GM12864 (cell line): ENCODE data around the gene SLC9A3.

Experiments
- DNase-seq: peaks from one replicate; pipeline ENCODE4 v3.0.0-alpha.2; 2011; ENCODE audit warnings: low read depth
- H3K4me3 ChIP-seq: 2 replicates; pipeline ENCODE4 v1.5.1; 2011; ENCODE audit warnings: mild to moderate bottlenecking, low read depth, low read length, control low read depth
- TF ChIP-seq, protein P1 (sequence below): IDR thresholded peaks from 2 replicates; pipeline ENCODE4 v1.5.1; 2011; ENCODE audit warnings: low read depth, mild to moderate bottlenecking, moderate library complexity, low read length, control low read depth, inconsistent platforms; ENCODE audit errors: missing control alignments

Gene SLC9A3

DNA sequence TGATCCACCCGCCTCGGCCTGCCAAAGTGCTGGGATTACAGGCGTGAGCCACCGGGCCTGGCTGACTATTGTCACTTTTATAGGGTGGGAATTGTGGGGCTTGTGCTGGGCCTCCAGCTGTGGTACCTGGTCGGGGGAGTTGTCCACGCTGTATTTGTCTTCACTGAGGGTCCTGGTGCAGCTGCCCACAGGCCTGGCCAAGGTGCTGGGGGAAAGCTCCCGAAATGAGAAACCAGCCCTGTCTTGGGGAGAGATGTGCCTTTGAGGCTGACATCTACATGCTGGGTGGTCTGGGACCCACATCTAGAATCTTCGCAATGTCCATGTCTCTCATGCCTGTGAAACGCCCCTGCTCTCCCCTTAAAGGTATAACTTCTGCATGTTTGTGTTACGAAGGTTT is 78.7 kb downstream of the SLC9A3 start:
- TF ChIP-seq, protein P1, sequence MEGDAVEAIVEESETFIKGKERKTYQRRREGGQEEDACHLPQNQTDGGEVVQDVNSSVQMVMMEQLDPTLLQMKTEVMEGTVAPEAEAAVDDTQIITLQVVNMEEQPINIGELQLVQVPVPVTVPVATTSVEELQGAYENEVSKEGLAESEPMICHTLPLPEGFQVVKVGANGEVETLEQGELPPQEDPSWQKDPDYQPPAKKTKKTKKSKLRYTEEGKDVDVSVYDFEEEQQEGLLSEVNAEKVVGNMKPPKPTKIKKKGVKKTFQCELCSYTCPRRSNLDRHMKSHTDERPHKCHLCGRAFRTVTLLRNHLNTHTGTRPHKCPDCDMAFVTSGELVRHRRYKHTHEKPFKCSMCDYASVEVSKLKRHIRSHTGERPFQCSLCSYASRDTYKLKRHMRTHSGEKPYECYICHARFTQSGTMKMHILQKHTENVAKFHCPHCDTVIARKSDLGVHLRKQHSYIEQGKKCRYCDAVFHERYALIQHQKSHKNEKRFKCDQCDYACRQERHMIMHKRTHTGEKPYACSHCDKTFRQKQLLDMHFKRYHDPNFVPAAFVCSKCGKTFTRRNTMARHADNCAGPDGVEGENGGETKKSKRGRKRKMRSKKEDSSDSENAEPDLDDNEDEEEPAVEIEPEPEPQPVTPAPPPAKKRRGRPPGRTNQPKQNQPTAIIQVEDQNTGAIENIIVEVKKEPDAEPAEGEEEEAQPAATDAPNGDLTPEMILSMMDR: no peak
- H3K4me3 ChIP-seq: no peak overlapping the region
- DNase-seq: no peak

DNA sequence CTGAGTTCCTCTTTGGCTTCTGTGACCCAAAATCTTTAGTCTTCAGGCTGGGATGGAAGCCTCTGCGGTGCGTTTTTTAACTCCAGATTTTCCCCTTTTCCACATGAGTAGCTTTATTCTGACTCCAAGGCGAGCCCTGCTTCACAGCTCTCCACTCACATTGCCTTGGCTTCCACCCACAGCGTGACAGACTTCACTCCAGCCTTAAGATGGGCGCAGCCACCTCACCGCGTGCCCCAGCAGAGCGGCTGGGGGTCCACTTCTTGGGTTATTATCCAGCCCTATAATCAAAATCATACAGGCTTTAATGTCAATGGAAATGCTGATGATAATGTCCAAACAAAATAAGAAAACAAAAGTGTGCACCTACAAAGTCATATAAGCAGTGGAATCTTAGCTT is 80.0 kb downstream of the SLC9A3 start:
- H3K4me3 ChIP-seq: peak overlapping the region; percentile 100
- no peak for DNase-seq
- TF ChIP-seq, protein P1: no peak

DNA sequence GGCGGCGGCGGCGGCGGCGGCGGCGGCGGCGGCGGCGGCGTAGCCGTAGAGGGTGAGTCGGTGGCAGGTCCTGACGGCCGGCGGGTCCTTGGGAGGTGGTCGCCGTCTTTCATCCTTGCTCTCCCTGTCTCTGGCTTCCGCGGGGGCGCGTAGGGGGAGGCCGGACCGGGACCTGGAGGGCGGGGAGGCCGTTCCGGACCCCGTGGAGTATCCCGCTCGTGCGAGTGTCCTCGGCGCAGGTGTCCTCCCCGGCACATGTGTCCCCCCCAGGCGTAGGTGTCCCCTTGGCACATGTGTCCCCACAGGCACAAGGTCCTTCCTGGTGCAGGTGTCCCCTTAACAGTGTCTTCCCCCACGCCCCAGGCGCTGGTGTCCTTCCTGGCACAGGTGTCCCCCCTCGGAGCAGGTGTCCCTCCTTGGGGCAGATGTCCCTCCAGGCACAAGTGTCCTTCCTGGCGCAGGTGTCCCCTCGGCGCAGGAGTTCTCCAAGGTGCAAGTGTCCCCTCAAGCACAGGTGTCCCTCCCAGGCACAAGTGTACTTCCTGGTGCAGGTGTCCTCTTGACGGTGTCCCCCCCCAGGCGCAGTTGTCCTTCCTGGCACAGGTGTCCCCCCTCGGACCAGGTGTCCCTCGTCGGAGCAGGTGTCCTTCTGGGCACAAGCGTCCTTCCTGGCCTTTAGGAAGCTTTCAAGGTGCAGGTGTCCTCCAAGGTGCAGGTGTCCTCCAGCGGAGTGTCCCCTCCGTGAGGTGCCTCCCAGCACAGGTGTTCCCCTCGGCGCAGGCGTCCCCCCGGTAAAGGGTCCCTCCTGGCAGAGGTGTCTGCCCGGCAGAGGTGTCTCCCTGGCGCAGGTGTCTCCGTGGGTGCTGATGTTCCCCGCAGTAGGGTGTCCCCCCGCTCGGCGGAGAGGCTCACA is 80.8 kb downstream of the SLC9A3 start:
- TF ChIP-seq, protein P1: no peak
- no peak for DNase-seq

DNA sequence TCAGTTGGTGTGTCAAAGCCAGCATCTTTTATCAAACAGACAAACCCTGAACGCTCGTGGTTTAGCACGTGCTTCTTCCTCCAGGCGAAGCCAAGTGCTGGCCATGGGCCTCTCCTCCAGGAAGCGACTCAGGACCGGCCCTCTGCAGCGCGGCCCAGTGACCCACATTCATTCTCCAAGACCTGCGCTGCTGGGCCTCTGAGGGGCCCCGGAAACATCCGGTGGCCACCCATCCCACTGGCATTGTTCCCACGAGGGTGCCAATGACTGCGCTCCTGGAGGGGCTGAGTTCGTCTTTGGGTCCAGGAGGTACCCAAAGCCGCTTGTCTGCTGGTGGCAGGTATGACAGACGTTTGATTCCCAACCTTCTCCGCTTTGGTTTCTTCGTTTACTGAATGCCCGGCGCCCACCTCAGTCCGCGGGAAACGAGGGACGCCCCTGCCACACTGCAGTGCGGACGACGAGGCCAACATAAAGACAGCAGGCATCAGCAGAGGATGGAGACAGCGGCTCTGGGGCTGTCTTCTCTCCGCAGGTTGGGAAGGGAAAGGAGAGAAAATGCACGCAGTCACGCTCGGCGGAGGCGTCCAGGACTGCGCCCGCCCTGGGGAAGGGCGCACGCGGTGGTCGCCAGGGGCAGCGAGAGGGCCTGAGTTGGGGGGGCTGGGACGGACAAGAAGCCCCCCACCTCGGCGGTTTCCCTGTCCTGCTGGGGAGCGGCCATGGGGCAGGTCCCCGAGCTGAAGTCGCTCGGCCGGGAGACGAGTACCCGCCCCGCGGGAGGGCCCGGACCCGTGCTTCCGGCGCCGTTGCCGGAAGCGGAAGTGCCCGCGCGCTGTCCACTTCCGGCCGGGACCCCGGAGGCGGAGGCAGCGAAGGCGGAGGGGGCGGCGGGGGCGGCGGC is 81.7 kb downstream of the SLC9A3 start, which contains the start of gene EXOC3:
Gene EXOC3 (plus strand): TSS at position 842 of the 904 bp plus-strand sequence. CDS start 3,030 bp downstream, outside the sequence.
- no peak for DNase-seq
- H3K4me3 ChIP-seq: peak within 1 kb of the TSS; percentile 100
- TF ChIP-seq, protein P1: no peak

More for the DNA sequence above, 80.8 kb downstream of the SLC9A3 start:
- peak overlapping the region; percentile 100 for H3K4me3 ChIP-seq

DNA sequence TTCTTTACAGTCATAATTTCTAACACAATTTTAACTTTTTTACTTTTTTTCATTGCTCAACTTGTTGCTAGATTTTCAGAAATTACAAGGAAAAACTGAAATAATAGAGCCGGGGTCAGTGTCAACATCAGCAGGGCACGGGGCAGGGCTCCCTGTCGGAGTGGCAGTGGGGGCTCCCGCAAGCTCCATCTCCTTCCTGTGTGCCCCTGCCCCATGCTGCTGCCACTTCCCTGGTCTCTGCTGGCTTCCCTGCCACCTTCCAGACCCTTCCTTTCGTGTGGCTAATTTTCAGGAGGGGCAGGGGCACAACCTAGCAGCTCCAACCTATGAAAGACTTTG is 82.3 kb downstream of the SLC9A3 start:
- peak overlapping the region; percentile 100 for H3K4me3 ChIP-seq
- no peak for DNase-seq
- TF ChIP-seq, protein P1: no peak

DNA sequence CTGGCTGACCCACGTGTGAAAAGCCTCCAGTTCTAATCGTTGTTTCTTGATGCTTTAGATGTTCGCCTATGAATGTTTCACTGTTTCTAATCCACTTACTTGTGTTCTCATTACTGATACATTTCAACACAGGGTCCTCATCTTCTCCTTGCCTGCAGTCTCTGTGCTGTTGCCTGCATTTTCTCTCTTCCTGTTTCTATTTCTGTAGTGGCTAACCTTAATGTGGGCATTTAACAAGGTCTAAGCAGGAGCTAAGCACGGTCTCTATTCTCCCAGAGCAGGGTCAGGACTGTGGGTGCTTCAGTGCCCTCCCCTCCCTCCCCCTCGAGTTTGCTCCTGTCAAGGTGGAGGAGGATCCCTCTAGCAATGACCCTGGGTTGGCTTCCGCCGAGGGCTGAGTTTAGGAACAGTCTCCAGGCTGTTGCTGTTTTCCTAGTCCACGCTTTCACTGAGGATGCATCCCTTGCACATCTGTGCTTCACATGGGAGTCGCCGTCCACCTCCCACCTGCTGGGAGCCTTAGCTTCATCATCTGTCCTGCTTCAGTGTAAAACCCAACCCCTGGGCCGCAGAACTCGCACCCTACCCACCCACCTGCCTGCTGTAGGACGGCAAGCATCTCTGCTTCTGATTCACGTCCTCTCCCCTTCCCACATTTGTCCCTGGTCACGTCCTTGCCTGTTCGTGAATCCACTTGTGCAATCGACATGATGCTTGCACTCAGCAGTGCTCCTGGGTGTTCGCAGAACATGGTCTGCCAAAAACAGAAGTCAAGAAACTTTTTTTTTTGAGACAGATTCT is 83.6 kb downstream of the SLC9A3 start:
- no peak for DNase-seq
- H3K4me3 ChIP-seq: no peak overlapping the region
- TF ChIP-seq, protein P1: no peak
